ENCODE results near the gene P2RX4. TPM values are rescaled to one million over a fixed set of nuclear protein-coding genes. Genes with fewer than 3 reads are reported as not detected.
"Not testable (repeated sequence)": the region's sequence is repeated elsewhere in the genome, so short reads cannot be mapped to it uniquely, and the experiment has no call there.

The P2RX4 gene
- total RNA-seq, 1 experiment from 2014 or later = 8.1 TPM

DNA sequence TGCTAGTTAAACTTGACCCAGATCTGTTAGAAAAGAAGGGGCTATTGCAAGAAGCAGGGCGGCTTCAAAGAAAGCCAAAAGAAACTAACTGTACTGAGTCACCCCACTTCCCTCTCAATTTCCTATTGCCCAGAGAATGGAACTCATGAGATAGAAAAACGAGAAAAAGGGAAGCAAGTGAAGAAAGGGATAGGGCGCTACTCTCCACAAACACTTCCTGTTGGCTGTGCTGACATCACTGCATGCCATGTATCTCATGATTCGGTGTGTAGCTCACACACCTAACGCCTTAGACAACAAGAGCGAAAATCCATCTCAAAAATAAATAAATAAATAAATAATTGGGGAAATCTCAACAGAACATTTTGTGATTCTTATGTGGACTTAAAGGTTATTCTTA, 13.0 kb upstream of the P2RX4 start:
- no TSS peak for BruUV-seq (replicated peaks)

GRCh38 chr12:121198949-121199348, 11.0 kb upstream of the P2RX4 start:
- ChIA-PET POLR2A (no interaction called here), CTCF (no interaction called here)
- intact Hi-C loops (cut with micrococcal nuclease) = no loop called here
- Mint-ChIP-seq H3K9me3 (ENCODE audit: unreplicated experiment) (no peaks in the 10 kb centered on the region), H3K27ac (ENCODE audit: low read depth, unreplicated experiment) (no peak overlapping the region), H3K36me3 (ENCODE audit: insufficient read depth, unreplicated experiment) (no peaks in the 10 kb centered on the region), H3K4me3 (ENCODE audit: unreplicated experiment) (no peak overlapping the region), H3K4me1 (ENCODE audit: insufficient read depth, unreplicated experiment) (no peaks in the 10 kb centered on the region), H3K27me3 (ENCODE audit: insufficient read depth, unreplicated experiment) (no peaks in the 10 kb centered on the region)
- no TSS peak for BruUV-seq (replicated peaks)
- no peak for DNase-seq (ENCODE audit: unreplicated experiment)
- no peak for TF ChIP-seq CTCF (IDR thresholded peaks at IDR 0.05; ENCODE audit: unreplicated experiment)

More for the DNA sequence above, 13.0 kb upstream of the P2RX4 start:
- Mint-ChIP-seq H3K4me1 (ENCODE audit: insufficient read depth, unreplicated experiment) (peaks cover 7% of the 10 kb centered on the region), H3K9me3 (ENCODE audit: unreplicated experiment) (no peaks in the 10 kb centered on the region), H3K36me3 (ENCODE audit: insufficient read depth, unreplicated experiment) (peaks cover 5% of the 10 kb centered on the region), H3K27ac (ENCODE audit: low read depth, unreplicated experiment) (no peak overlapping the region), H3K4me3 (ENCODE audit: unreplicated experiment) (no peak overlapping the region), H3K27me3 (ENCODE audit: insufficient read depth, unreplicated experiment) (no peaks in the 10 kb centered on the region)
- DNase-seq (ENCODE audit: unreplicated experiment) = no peak
- no peak for TF ChIP-seq CTCF (IDR thresholded peaks at IDR 0.05; ENCODE audit: unreplicated experiment)
- ChIA-PET CTCF (interaction anchor here (0.7 to 1.1 kb wide), 2 partner anchors 8 to 248 kb away, joined by 3 to 6 read pairs; no protein-coding TSS in a partner anchor), POLR2A (no interaction called here)
- intact Hi-C loops (cut with micrococcal nuclease) = no loop called here

GRCh38 chr12:121201140-121201539, 8.8 kb upstream of the P2RX4 start:
- H3K4me1 Mint-ChIP-seq (ENCODE audit: insufficient read depth, unreplicated experiment); POLR2A ChIA-PET; intact Hi-C loops (cut with micrococcal nuclease); H3K27me3 Mint-ChIP-seq (ENCODE audit: insufficient read depth, unreplicated experiment); H3K27ac Mint-ChIP-seq (ENCODE audit: low read depth, unreplicated experiment); CTCF ChIA-PET; H3K9me3 Mint-ChIP-seq (ENCODE audit: unreplicated experiment); H3K36me3 Mint-ChIP-seq (ENCODE audit: insufficient read depth, unreplicated experiment); H3K4me3 Mint-ChIP-seq (ENCODE audit: unreplicated experiment); BruUV-seq (replicated peaks); DNase-seq (ENCODE audit: unreplicated experiment): not testable (repeated sequence)

DNA sequence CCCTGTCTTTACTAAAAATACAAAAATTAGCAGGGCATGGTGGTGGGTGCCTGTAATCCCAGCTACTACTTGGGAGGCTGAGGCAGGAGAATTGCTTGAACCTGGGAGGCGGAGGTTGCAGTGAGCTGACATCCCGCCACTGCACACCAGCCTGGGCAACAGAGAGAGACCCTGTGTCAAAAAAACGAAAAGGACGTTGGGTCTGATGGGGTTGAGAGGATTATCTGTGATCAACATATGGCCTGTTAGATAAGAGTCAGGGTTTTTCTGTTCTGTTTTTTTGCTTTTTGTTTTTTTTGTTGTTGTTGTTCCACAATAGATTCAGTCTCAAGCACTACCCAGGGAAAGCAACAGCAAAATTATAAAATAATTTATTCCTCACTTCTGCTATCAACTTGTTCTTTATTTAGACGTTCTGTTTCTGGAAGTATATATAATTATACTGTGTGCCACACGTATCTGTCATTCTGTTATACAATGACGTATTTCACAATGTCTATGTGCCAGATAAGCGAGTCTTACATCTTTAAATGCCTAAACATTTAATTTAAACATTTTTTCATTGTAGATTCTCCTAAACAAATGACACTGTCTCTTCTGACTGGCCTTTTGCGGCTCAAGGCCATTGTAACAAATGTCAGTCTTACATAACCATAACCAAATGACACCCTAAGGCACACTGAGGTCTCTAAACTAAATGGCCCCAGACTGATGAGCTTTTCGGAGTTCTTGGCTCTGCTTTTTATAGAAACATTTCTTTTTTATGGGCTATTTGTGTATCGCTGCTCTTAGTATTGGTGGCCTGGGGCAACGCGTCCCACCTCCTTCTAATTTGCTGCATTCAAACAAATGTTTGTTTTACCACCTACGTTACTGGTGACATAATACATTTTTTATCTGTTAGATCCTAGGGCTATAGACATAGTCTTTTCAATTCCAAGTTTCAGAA, 7.2 kb upstream of the P2RX4 start:
- H3K36me3 Mint-ChIP-seq (ENCODE audit: insufficient read depth, unreplicated experiment) = no peaks in the 10 kb centered on the region
- ChIA-PET CTCF (interaction anchor here (1.1 kb wide), 1 partner anchor 143 kb away, joined by 3 read pairs; no protein-coding TSS in a partner anchor), POLR2A (interaction anchor here (0.6 kb wide), 1 partner anchor 973 kb away, joined by 3 read pairs; no protein-coding TSS in a partner anchor)
- TF ChIP-seq CTCF (IDR thresholded peaks at IDR 0.05; ENCODE audit: unreplicated experiment) = no peak
- no peak overlapping the region for H3K4me3 Mint-ChIP-seq (ENCODE audit: unreplicated experiment)
- intact Hi-C loops (cut with micrococcal nuclease) = no loop called here
- no peaks in the 10 kb centered on the region for H3K4me1 Mint-ChIP-seq (ENCODE audit: insufficient read depth, unreplicated experiment)
- DNase-seq (ENCODE audit: unreplicated experiment) = no peak
- no TSS peak for BruUV-seq (replicated peaks)
- no peak overlapping the region for H3K27ac Mint-ChIP-seq (ENCODE audit: low read depth, unreplicated experiment)
- H3K9me3 Mint-ChIP-seq (ENCODE audit: unreplicated experiment) = no peaks in the 10 kb centered on the region
- H3K27me3 Mint-ChIP-seq (ENCODE audit: insufficient read depth, unreplicated experiment) = no peaks in the 10 kb centered on the region
